Activated gamma-delta T cell treated with Interleukin-2 at 50 U/mL for 16 hours (primary cell): Measurements from ENCODE around the gene VSTM2B.

ENCODE experiments used
- DNase-seq: peaks from one replicate; pipeline ENCODE4 v3.0.0-alpha.2; 2020

VSTM2B gene

GRCh38 chr19:29605653-29606419, 80.0 kb downstream of the VSTM2B start, which contains the start of gene POP4:
Gene POP4 (plus strand): TSS chr19:29606283. CDS start chr19:29606319, 36 bp downstream.
- DNase-seq = peak; percentile 97

DNA sequence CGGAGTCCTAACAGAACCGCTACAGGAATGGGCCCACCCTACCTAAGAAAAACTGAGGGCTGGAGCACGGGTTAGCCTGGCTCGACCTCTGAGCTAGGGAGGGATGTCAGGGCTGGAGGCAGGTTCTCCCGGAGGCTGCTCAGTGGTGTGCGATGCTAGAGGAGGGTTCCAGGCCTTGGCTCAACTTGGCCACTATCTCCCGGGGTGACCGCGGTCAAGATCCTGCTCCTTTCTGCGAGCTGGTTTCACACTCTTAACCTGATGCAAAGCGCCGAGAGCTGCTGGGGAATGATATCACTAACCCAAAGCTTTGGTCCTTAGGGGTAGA, 80.6 kb downstream of the VSTM2B start:
- DNase-seq = no peak

GRCh38 chr19:29609636-29610035, 83.8 kb downstream of the VSTM2B start:
- DNase-seq = no peak

GRCh38 chr19:29610213-29610573, 84.4 kb downstream of the VSTM2B start:
- DNase-seq = no peak

GRCh38 chr19:29610574-29611271, 84.9 kb downstream of the VSTM2B start:
- peak; percentile 83 for DNase-seq

DNA sequence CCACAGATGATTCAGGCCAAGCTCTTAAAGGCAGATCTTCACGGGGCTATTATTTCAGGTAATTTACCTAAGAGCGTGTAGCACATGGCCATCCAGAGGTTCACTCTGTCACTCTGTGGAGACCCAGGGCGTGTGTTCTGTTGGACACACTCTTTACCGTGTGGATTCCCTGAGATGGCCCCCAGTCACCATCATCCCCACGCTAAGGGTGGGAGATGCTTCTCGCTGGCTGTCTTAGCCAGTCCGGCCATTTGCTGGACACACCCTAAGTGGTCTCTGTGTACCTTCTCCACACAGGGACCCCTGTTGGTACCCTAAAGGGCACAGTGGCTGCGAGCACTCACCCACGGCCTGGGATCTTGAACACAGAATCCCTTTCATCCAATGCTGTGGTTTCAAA, 86.3 kb downstream of the VSTM2B start:
- no peak for DNase-seq

- no peak for DNase-seq
These were observed 87.2 kb downstream of the VSTM2B start for GRCh38 chr19:29612801-29613595.

DNA sequence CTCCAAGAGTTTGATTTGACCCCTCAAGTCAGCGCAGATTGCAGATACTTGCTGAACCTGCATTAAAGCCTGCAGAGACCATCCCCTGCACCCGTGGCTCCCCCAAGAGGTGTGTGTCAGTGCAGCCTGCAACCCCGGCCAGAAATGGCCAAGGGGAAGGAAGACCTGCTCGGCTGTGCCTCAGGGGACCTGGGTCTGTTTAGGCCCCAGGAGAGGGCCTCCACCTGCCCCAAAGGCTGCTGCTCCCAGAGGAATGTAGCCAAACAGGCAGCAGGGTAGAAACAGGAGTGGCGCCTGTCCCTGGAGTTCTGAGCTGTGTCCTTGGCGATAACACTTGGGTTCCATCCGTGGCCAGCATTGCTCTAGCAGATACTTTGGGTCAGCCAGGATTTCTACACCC, 88.3 kb downstream of the VSTM2B start:
- DNase-seq = no peak
